GM18507 (cell line): ENCODE measurements around the gene LRRC72.
"Not testable (repeated sequence)": the region's sequence is repeated elsewhere in the genome, so short reads cannot be mapped to it uniquely, and the experiment has no call there.

Experiments used
- DNase-seq: peaks from one replicate; pipeline ENCODE4 v3.0.0; 2011; ENCODE audit warnings: low read depth; ENCODE audit not compliant: insufficient read length; ENCODE audit errors: extremely low spot score
- FAIRE-seq: peaks from 2 replicates; lab custom pipeline; 2011; peaks lifted over from hg19 to GRCh38; lab: Jason Lieb, UNC

Gene LRRC72

GRCh38 chr7:16563281-16564022 lies 36.8 kb downstream of the LRRC72 start:
- peak; percentile 54 for FAIRE-seq
- no peak for DNase-seq

- FAIRE-seq: no peak
These were observed 37.4 kb downstream of the LRRC72 start for GRCh38 chr7:16564023-16564380.

GRCh38 chr7:16564909-16565426 lies 38.3 kb downstream of the LRRC72 start:
- FAIRE-seq (peak; percentile 75), DNase-seq (peak; percentile 12)

More at GRCh38 chr7:16564023-16564380, 37.4 kb downstream of the LRRC72 start:
- no peak for DNase-seq

GRCh38 chr7:16571941-16572340 lies 45.3 kb downstream of the LRRC72 start:
- no peak for DNase-seq
- FAIRE-seq: no peak

- FAIRE-seq (no peak), DNase-seq (no peak)
These were observed 52.6 kb downstream of the LRRC72 start for GRCh38 chr7:16579216-16579615.

- FAIRE-seq: no peak
- DNase-seq: no peak
These were observed 54.7 kb downstream of the LRRC72 start for GRCh38 chr7:16581286-16581685.

GRCh38 chr7:16583834-16584233 lies 57.2 kb downstream of the LRRC72 start:
- DNase-seq (no peak), FAIRE-seq (no peak)

- no peak for DNase-seq
- FAIRE-seq: no peak
These were observed 58.9 kb downstream of the LRRC72 start for GRCh38 chr7:16585540-16585939.

- FAIRE-seq: no peak
These were observed 59.7 kb downstream of the LRRC72 start for GRCh38 chr7:16586081-16586874.

GRCh38 chr7:16587129-16587528 lies 60.5 kb downstream of the LRRC72 start:
- no peak for DNase-seq
- no peak for FAIRE-seq

More at GRCh38 chr7:16586081-16586874, 59.7 kb downstream of the LRRC72 start:
- DNase-seq: no peak

- DNase-seq (no peak), FAIRE-seq (no peak)
These were observed 61.2 kb downstream of the LRRC72 start for GRCh38 chr7:16587790-16588189.

- no peak for DNase-seq
- no peak for FAIRE-seq
These were observed 63.3 kb downstream of the LRRC72 start for GRCh38 chr7:16589881-16590280.

- FAIRE-seq (no peak), DNase-seq (no peak)
These were observed 63.8 kb downstream of the LRRC72 start for GRCh38 chr7:16590424-16590823.

GRCh38 chr7:16592395-16592794 lies 65.8 kb downstream of the LRRC72 start:
- DNase-seq (no peak), FAIRE-seq (no peak)

- FAIRE-seq: no peak
- no peak for DNase-seq
These were observed 67.4 kb downstream of the LRRC72 start for GRCh38 chr7:16594061-16594460.

- no peak for FAIRE-seq
These were observed 68.1 kb downstream of the LRRC72 start for GRCh38 chr7:16594676-16595075.

GRCh38 chr7:16595596-16595995 lies 69.0 kb downstream of the LRRC72 start:
- DNase-seq, FAIRE-seq: not testable (repeated sequence)

More at GRCh38 chr7:16594676-16595075, 68.1 kb downstream of the LRRC72 start:
- DNase-seq: no peak

GRCh38 chr7:16598015-16598414 lies 71.4 kb downstream of the LRRC72 start:
- FAIRE-seq: no peak
- no peak for DNase-seq

- no peak for FAIRE-seq
These were observed 73.2 kb downstream of the LRRC72 start for GRCh38 chr7:16599860-16600259.

GRCh38 chr7:16603633-16604032 lies 77.0 kb downstream of the LRRC72 start:
- DNase-seq (no peak), FAIRE-seq (no peak)

More at GRCh38 chr7:16599860-16600259, 73.2 kb downstream of the LRRC72 start:
- no peak for DNase-seq
